ENCODE data around the gene CXCL11.
"Not testable (repeated sequence)": the region's sequence is repeated elsewhere in the genome, so short reads cannot be mapped to it uniquely, and the experiment has no call there.

Gene CXCL11

GRCh38 chr4:76055016-76055415 lies 19.1 kb upstream of the CXCL11 start:
- TF ChIP-seq POLR2AphosphoS5 (IDR thresholded peaks at IDR 0.05; ENCODE audit: borderline replicate concordance, low read depth, low read length): no peak
- TF ChIP-seq EZH2 (IDR thresholded peaks at IDR 0.05): no peak
- TF ChIP-seq FOXP2 (optimal IDR thresholded peaks at IDR 0.05; ENCODE audit: control extremely low read depth, extremely low read length, insufficient read depth): no peak
- H3K4me3 ChIP-seq: no peak overlapping the region
- no peaks in the 10 kb centered on the region for H3K9me3 ChIP-seq (ENCODE audit: low read depth, low read length)
- no peak overlapping the region for H3K9ac ChIP-seq (ENCODE audit: insufficient read length)
- no peak overlapping the region for H3K27ac ChIP-seq
- DNase-seq (ENCODE audit: low read depth, low spot score): no peak
- no peaks in the 10 kb centered on the region for H3K36me3 ChIP-seq (ENCODE audit: insufficient read depth, low read length)

DNA sequence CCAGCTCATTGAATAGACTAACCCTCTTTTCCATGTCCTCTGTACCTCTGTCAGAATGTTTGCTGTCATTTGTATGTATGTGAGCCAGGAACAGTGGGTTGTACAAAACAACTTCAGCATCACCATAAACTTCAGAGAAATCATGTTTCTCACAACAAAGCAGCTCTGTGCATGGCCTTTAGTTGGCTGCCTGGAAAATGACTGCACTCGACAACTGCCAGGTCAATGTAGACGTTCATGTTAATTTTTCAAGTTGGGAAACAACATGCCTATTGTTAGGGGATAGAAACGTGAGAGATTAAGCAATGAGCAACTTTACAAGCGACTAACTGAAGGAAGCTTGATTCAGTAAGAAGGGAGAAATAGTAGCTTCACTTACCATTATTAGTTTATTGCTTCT lies 17.9 kb upstream of the CXCL11 start:
- Histone ChIP-seq H3K36me3 (ENCODE audit: insufficient read depth, low read length) (no peaks in the 10 kb centered on the region), H3K9me3 (ENCODE audit: low read depth, low read length) (no peaks in the 10 kb centered on the region), H3K9ac (ENCODE audit: insufficient read length) (no peak overlapping the region), H3K4me3 (no peak overlapping the region), H3K27ac (no peak overlapping the region)
- TF ChIP-seq EZH2 (IDR thresholded peaks at IDR 0.05) (no peak), FOXP2 (optimal IDR thresholded peaks at IDR 0.05; ENCODE audit: control extremely low read depth, extremely low read length, insufficient read depth) (no peak), POLR2AphosphoS5 (IDR thresholded peaks at IDR 0.05; ENCODE audit: borderline replicate concordance, low read depth, low read length) (no peak)
- no peak for DNase-seq (ENCODE audit: low read depth, low spot score)

DNA sequence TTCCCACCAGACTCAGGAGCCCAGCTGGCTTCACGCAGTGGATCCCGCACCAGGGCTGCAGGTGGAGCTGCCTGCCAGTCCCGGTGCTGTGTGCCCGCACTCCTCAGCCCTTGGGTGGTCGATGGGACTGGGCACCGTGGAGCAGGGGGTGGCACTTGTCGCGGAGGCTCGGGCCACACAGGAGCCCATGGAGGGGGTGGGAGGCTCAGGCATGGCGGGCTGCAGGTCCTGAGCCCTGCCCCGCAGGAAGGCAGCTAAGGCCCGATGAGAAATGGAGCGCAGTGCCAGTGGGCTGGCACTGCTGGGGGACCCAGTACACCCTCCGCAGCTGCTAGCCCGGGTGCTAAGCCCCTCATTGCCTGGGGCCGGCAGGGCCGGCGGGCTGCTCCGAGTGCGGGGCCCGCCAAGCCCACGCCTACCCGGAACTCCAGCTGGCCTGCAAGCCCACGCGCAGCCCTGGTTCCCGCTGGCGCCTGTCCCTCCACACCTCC lies 14.7 kb upstream of the CXCL11 start:
- not testable (repeated sequence) for DNase-seq (ENCODE audit: low read depth, low spot score); H3K27ac ChIP-seq; H3K36me3 ChIP-seq (ENCODE audit: insufficient read depth, low read length); H3K4me3 ChIP-seq; H3K9me3 ChIP-seq (ENCODE audit: low read depth, low read length); H3K9ac ChIP-seq (ENCODE audit: insufficient read length)

- not testable (repeated sequence) for H3K36me3 ChIP-seq (ENCODE audit: insufficient read depth, low read length); H3K9ac ChIP-seq (ENCODE audit: insufficient read length); H3K9me3 ChIP-seq (ENCODE audit: low read depth, low read length); DNase-seq (ENCODE audit: low read depth, low spot score); H3K4me3 ChIP-seq; H3K27ac ChIP-seq
Observed at GRCh38 chr4:76049860-76050416, 14.1 kb upstream of the CXCL11 start.

- not testable (repeated sequence) for H3K9me3 ChIP-seq (ENCODE audit: low read depth, low read length); H3K9ac ChIP-seq (ENCODE audit: insufficient read length); H3K27ac ChIP-seq; H3K36me3 ChIP-seq (ENCODE audit: insufficient read depth, low read length); DNase-seq (ENCODE audit: low read depth, low spot score); H3K4me3 ChIP-seq
Observed at GRCh38 chr4:76044686-76045085, 8.8 kb upstream of the CXCL11 start.

- not testable (repeated sequence) for H3K27ac ChIP-seq; DNase-seq (ENCODE audit: low read depth, low spot score); H3K36me3 ChIP-seq (ENCODE audit: insufficient read depth, low read length); H3K4me3 ChIP-seq; H3K9me3 ChIP-seq (ENCODE audit: low read depth, low read length); H3K9ac ChIP-seq (ENCODE audit: insufficient read length)
Observed at GRCh38 chr4:76043306-76043705, 7.4 kb upstream of the CXCL11 start.

GRCh38 chr4:76042241-76042998 lies 6.5 kb upstream of the CXCL11 start:
- not testable (repeated sequence) for H3K9me3 ChIP-seq (ENCODE audit: low read depth, low read length); H3K9ac ChIP-seq (ENCODE audit: insufficient read length); H3K4me3 ChIP-seq; H3K27ac ChIP-seq; H3K36me3 ChIP-seq (ENCODE audit: insufficient read depth, low read length); DNase-seq (ENCODE audit: low read depth, low spot score)

GRCh38 chr4:76036855-76037254 lies 985 bp upstream of the CXCL11 start:
- no peak for DNase-seq (ENCODE audit: low read depth, low spot score)
- Histone ChIP-seq H3K4me3 (no peak overlapping the region), H3K9ac (ENCODE audit: insufficient read length) (no peak overlapping the region), H3K27ac (no peak overlapping the region), H3K9me3 (ENCODE audit: low read depth, low read length) (no peaks in the 10 kb centered on the region), H3K36me3 (ENCODE audit: insufficient read depth, low read length) (no peaks in the 10 kb centered on the region)
- TF ChIP-seq EZH2 (IDR thresholded peaks at IDR 0.05): no peak
- TF ChIP-seq POLR2AphosphoS5 (IDR thresholded peaks at IDR 0.05; ENCODE audit: borderline replicate concordance, low read depth, low read length): no peak
- no peak for TF ChIP-seq FOXP2 (optimal IDR thresholded peaks at IDR 0.05; ENCODE audit: control extremely low read depth, extremely low read length, insufficient read depth)

GRCh38 chr4:76035141-76035540 lies 729 bp downstream of the CXCL11 start:
- peak overlapping the region; percentile 77 for H3K27ac ChIP-seq
- H3K9me3 ChIP-seq (ENCODE audit: low read depth, low read length): no peaks in the 10 kb centered on the region
- peak overlapping the region; percentile 47 for H3K4me3 ChIP-seq
- no peak for DNase-seq (ENCODE audit: low read depth, low spot score)
- peak overlapping the region; percentile 4 for H3K9ac ChIP-seq (ENCODE audit: insufficient read length)
- H3K36me3 ChIP-seq (ENCODE audit: insufficient read depth, low read length): no peaks in the 10 kb centered on the region
- no peak for TF ChIP-seq POLR2AphosphoS5 (IDR thresholded peaks at IDR 0.05; ENCODE audit: borderline replicate concordance, low read depth, low read length)
- no peak for TF ChIP-seq FOXP2 (optimal IDR thresholded peaks at IDR 0.05; ENCODE audit: control extremely low read depth, extremely low read length, insufficient read depth)
- TF ChIP-seq EZH2 (IDR thresholded peaks at IDR 0.05): no peak

All from SK-N-MC (cell line).